HG03139 (cell line): ENCODE data around the gene CASZ1.

ENCODE experiments used
- ATAC-seq: cut with Tn5 transposase; IDR thresholded peaks from one replicate; pipeline ENCODE4 v1.9.1; 2021; ENCODE audit not compliant: unreplicated experiment

The CASZ1 gene

GRCh38 chr1:10614377-10615225 lies 181.8 kb downstream of the CASZ1 start:
- ATAC-seq, result no peak

GRCh38 chr1:10613861-10614260 lies 182.6 kb downstream of the CASZ1 start:
- no peak for ATAC-seq

- ATAC-seq, result no peak
Observed at GRCh38 chr1:10613340-10613739, 183.1 kb downstream of the CASZ1 start.

- ATAC-seq, result no peak
Observed at GRCh38 chr1:10612436-10613160, 183.8 kb downstream of the CASZ1 start.

GRCh38 chr1:10610901-10611600 lies 185.4 kb downstream of the CASZ1 start:
- ATAC-seq, result no peak

GRCh38 chr1:10608690-10609089 lies 187.8 kb downstream of the CASZ1 start:
- ATAC-seq, result no peak

GRCh38 chr1:10607228-10607627 lies 189.2 kb downstream of the CASZ1 start:
- no peak for ATAC-seq

- no peak for ATAC-seq
Observed at GRCh38 chr1:10606064-10606463, 190.4 kb downstream of the CASZ1 start.

GRCh38 chr1:10604966-10605365 lies 191.5 kb downstream of the CASZ1 start:
- no peak for ATAC-seq

- no peak for ATAC-seq
Observed at GRCh38 chr1:10602936-10603335, 193.5 kb downstream of the CASZ1 start.

GRCh38 chr1:10601342-10602070 lies 194.9 kb downstream of the CASZ1 start:
- ATAC-seq, result no peak

GRCh38 chr1:10599194-10599861 lies 197.1 kb downstream of the CASZ1 start:
- ATAC-seq, result no peak

GRCh38 chr1:10598389-10598702 lies 198.1 kb downstream of the CASZ1 start:
- no peak for ATAC-seq

- ATAC-seq, result no peak
Observed at GRCh38 chr1:10597492-10598388, 198.7 kb downstream of the CASZ1 start.

GRCh38 chr1:10596780-10597179 lies 199.7 kb downstream of the CASZ1 start:
- ATAC-seq, result no peak

GRCh38 chr1:10594595-10595223 lies 201.7 kb downstream of the CASZ1 start:
- no peak for ATAC-seq

- no peak for ATAC-seq
Observed at GRCh38 chr1:10593750-10594149, 202.7 kb downstream of the CASZ1 start.

- ATAC-seq, result no peak
Observed at GRCh38 chr1:10592373-10592772, 204.1 kb downstream of the CASZ1 start.

GRCh38 chr1:10591010-10591409 lies 205.4 kb downstream of the CASZ1 start:
- no peak for ATAC-seq
